ENCODE results near the gene SNTG2.
"Not testable (repeated sequence)": the region's sequence is repeated elsewhere in the genome, so short reads cannot be mapped to it uniquely, and the experiment has no call there.

The SNTG2 gene

GRCh38 chr2:1341404-1342120 is 390.9 kb downstream of the SNTG2 start:
- DNase-seq, result no peak

GRCh38 chr2:1348789-1349188 is 398.1 kb downstream of the SNTG2 start:
- no peak for DNase-seq

- no peak for DNase-seq
Measured at GRCh38 chr2:1350111-1350510, 399.5 kb downstream of the SNTG2 start.

- no peak for DNase-seq
Measured at GRCh38 chr2:1353124-1353523, 402.5 kb downstream of the SNTG2 start.

- DNase-seq, result no peak
Measured at GRCh38 chr2:1353543-1353942, 402.9 kb downstream of the SNTG2 start.

- DNase-seq, result no peak
Measured at GRCh38 chr2:1360144-1360543, 409.5 kb downstream of the SNTG2 start.

GRCh38 chr2:1360557-1361250 is 410.1 kb downstream of the SNTG2 start:
- no peak for DNase-seq

GRCh38 chr2:1363367-1363766 is 412.7 kb downstream of the SNTG2 start:
- no peak for DNase-seq

GRCh38 chr2:1366546-1367134 is 416.0 kb downstream of the SNTG2 start:
- no peak for DNase-seq

- no peak for DNase-seq
Measured at GRCh38 chr2:1367601-1368000, 417.0 kb downstream of the SNTG2 start.

GRCh38 chr2:1369905-1370304 is 419.3 kb downstream of the SNTG2 start:
- DNase-seq, result no peak

GRCh38 chr2:1370461-1370860 is 419.8 kb downstream of the SNTG2 start:
- DNase-seq, result no peak

- no peak for DNase-seq
Measured at GRCh38 chr2:1371082-1371481, 420.4 kb downstream of the SNTG2 start.

GRCh38 chr2:1373830-1374229 is 423.2 kb downstream of the SNTG2 start:
- DNase-seq, result no peak

GRCh38 chr2:1374287-1374686 is 423.6 kb downstream of the SNTG2 start:
- no peak for DNase-seq

GRCh38 chr2:1375794-1376193 is 425.1 kb downstream of the SNTG2 start:
- no peak for DNase-seq

GRCh38 chr2:1377473-1377872 is 426.8 kb downstream of the SNTG2 start:
- no peak for DNase-seq

GRCh38 chr2:1378456-1379150 is 428.0 kb downstream of the SNTG2 start:
- DNase-seq, result no peak

GRCh38 chr2:1381644-1382043 is 431.0 kb downstream of the SNTG2 start:
- DNase-seq, result no peak

- DNase-seq, result not testable (repeated sequence)
Measured at GRCh38 chr2:1387954-1388725, 437.5 kb downstream of the SNTG2 start.

- not testable (repeated sequence) for DNase-seq
Measured at GRCh38 chr2:1390118-1390517, 439.5 kb downstream of the SNTG2 start.

- DNase-seq, result no peak
Measured at GRCh38 chr2:1393321-1393720, 442.7 kb downstream of the SNTG2 start.
